BE2C (cell line): ENCODE measurements around the gene JAML.
A peak's percentile ranks its signal among the peaks of the same experiment; 100 is the strongest.

Source experiments
- DNase-seq: peaks from one replicate; pipeline ENCODE4 v3.0.0-alpha.2; 2020
- H3K27me3 ChIP-seq: fragments of 250-450 bp; sonication (Bioruptor Pico); 2 replicates; pipeline ENCODE4 v1.5.1; 2020; ENCODE audit warnings: mild to moderate bottlenecking
- H3K36me3 ChIP-seq: fragments of 250-450 bp; sonication (Bioruptor Pico); 2 replicates; pipeline ENCODE4 v1.5.1; 2020; ENCODE audit warnings: mild to moderate bottlenecking
- H3K4me1 ChIP-seq: fragments of 250-450 bp; sonication (Bioruptor Pico); 2 replicates; pipeline ENCODE4 v1.5.1; 2020
- H3K4me3 ChIP-seq: 2 replicates; pipeline ENCODE4 v1.5.1; 2011; ENCODE audit warnings: low read depth, low read length
- H3K9me3 ChIP-seq: fragments of 250-450 bp; sonication (Bioruptor Pico); 2 replicates; pipeline ENCODE4 v1.5.1; 2020
- CTCF ChIP-seq: IDR thresholded peaks from 2 replicates; pipeline ENCODE4 v1.5.1; 2012; ENCODE audit warnings: mild to moderate bottlenecking, low read depth, low read length

Gene JAML

DNA sequence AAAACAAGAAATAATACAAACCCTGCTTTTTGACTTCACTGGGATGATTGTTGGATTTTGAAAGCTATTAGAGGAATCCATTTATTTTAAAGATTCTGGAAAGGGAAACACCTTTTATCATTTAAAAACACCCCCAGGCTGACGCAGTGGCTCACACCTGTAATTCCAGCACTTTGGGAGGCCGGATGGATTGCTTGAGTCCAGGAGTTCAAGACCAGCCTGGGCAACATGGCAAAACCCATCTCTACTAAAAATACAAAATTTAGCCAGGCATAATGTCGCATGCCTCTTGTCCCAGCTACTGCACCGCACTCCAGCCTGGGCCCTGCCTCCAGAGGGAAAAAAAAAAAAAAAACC is 48.1 kb downstream of the JAML start:
- TF ChIP-seq CTCF, result no peak
- H3K9me3 ChIP-seq, result no peaks in the 10 kb centered on the region
- H3K36me3 ChIP-seq, result no peaks in the 10 kb centered on the region
- no peak for DNase-seq
- peaks cover 4% of the 10 kb centered on the region; the same call in 1 of the 2 replicates for H3K4me1 ChIP-seq
- no peak overlapping the region for H3K4me3 ChIP-seq
- H3K27me3 ChIP-seq, result no peaks in the 10 kb centered on the region; the same call in 1 of the 2 replicates

GRCh38 chr11:118175993-118176777 is 48.6 kb downstream of the JAML start, which contains the start of gene SCN2B:
TSS of gene SCN2B (minus strand) at chr11:118176639. CDS start at chr11:118176431, 208 bp downstream.
- H3K4me3 ChIP-seq, result peak within 1 kb of the TSS; percentile 36
- no peak for DNase-seq
- no peaks in the 10 kb centered on the region for H3K36me3 ChIP-seq
- no peak for TF ChIP-seq CTCF
- H3K4me1 ChIP-seq, result peaks cover 4% of the 10 kb centered on the region; the same call in 1 of the 2 replicates
- no peaks in the 10 kb centered on the region for H3K9me3 ChIP-seq
- no peaks in the 10 kb centered on the region; the same call in none of the 2 replicates for H3K27me3 ChIP-seq

GRCh38 chr11:118175031-118175992 is 49.5 kb downstream of the JAML start:
- Histone ChIP-seq H3K27me3 (peaks cover under 1% of the 10 kb centered on the region), H3K4me1 (peaks cover 2% of the 10 kb centered on the region; the same call in 1 of the 2 replicates), H3K36me3 (no peaks in the 10 kb centered on the region), H3K9me3 (no peaks in the 10 kb centered on the region), H3K4me3 (no peak overlapping the region)
- no peak for TF ChIP-seq CTCF
- DNase-seq, result no peak

DNA sequence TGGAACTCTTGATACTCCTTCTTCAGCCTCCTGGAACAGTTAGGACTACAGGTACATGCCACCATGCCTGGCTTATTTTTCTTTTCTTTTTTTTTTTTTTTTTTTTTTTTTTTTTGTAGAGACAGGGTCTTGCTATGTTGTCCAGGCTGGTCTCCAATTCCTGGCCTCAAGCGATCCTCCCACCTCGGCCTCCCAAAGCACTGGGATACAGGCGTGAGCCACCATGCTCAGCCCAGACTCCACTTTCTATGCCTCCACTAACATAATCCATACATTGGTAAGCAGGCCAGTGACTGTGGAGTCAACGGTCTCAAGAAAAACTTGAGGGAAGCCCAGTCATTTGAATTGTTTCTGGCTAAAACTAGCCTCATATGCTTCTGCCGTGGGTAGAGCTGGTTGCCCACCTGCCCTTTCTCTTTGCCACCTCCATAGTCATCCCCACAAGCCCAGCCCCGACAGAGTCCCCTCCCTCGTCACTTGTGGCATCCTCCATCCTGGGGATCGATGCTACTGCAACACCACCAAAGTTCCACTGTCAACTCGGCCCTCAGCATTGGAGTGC is 50.7 kb downstream of the JAML start:
- H3K4me1 ChIP-seq, result no peaks in the 10 kb centered on the region
- H3K4me3 ChIP-seq, result no peak overlapping the region
- H3K27me3 ChIP-seq, result peaks cover 13% of the 10 kb centered on the region
- no peaks in the 10 kb centered on the region for H3K9me3 ChIP-seq
- TF ChIP-seq CTCF, result no peak
- no peaks in the 10 kb centered on the region for H3K36me3 ChIP-seq
- DNase-seq, result no peak

DNA sequence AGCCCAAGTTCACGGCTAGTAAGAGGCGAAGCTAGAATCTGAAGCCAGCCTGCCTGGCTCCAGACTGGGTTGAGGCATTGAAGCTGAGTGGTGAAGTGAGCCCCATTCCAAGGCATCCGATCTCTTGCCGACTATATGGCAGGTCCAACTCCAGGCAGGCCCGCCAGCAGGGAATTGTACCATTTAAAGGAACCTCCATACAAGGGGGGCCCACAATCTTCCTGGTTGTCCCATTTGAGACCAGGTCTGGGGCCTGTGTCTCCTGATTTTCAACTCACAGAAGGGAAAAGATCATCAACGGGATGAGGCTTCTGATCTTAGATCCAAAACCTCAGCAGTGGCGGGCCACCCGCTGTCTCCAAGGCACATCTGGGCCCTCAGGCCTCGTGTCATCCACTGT is 52.5 kb downstream of the JAML start:
- Histone ChIP-seq H3K27me3 (peaks cover 29% of the 10 kb centered on the region), H3K9me3 (no peaks in the 10 kb centered on the region), H3K4me3 (no peak overlapping the region), H3K36me3 (no peaks in the 10 kb centered on the region), H3K4me1 (no peaks in the 10 kb centered on the region)
- no peak for DNase-seq
- TF ChIP-seq CTCF, result no peak
